Panc1 (cell line): ENCODE results near the gene COL5A1.

ENCODE experiments used
- POLR2AphosphoS5 ChIP-seq: IDR thresholded peaks from 2 replicates; pipeline ENCODE4 v1.6.1; 2012; ENCODE audit warnings: mild to moderate bottlenecking, low read depth, low read length, moderate library complexity
- SIN3A ChIP-seq: IDR thresholded peaks from 2 replicates; pipeline ENCODE4 v1.6.1; 2012; ENCODE audit warnings: low read depth, mild to moderate bottlenecking, low read length, moderate library complexity, borderline replicate concordance; ENCODE audit not compliant: insufficient read depth
- TCF7L2 ChIP-seq: IDR thresholded peaks from 2 replicates; pipeline ENCODE4 v1.6.1; 2011; ENCODE audit warnings: mild to moderate bottlenecking, low read depth, low read length, inconsistent platforms
- TF ChIP-seq, protein P1 (sequence below): fragments of 450-650 bp; IDR thresholded peaks from 2 replicates; pipeline ENCODE4 v1.5.1; 2017; ENCODE audit warnings: mild to moderate bottlenecking
- TF ChIP-seq, protein P2 (sequence below), 2 experiments: IDR thresholded peaks; 2 replicates each; pipeline ENCODE4 v1.6.1; 2011 to 2012; ENCODE audit warnings: low read depth in 2 of 2, control low read depth in 1 of 2, low read length in 1 of 2, mild to moderate bottlenecking in 1 of 2, moderate library complexity in 1 of 2; ENCODE audit not compliant: insufficient read depth in 1 of 2

GRCh38 chr9:134758949-134759607 lies 117.5 kb downstream of the COL5A1 start:
- TF ChIP-seq POLR2AphosphoS5 (no peak), TCF7L2 (no peak), SIN3A (no peak)
- TF ChIP-seq, protein P1, sequence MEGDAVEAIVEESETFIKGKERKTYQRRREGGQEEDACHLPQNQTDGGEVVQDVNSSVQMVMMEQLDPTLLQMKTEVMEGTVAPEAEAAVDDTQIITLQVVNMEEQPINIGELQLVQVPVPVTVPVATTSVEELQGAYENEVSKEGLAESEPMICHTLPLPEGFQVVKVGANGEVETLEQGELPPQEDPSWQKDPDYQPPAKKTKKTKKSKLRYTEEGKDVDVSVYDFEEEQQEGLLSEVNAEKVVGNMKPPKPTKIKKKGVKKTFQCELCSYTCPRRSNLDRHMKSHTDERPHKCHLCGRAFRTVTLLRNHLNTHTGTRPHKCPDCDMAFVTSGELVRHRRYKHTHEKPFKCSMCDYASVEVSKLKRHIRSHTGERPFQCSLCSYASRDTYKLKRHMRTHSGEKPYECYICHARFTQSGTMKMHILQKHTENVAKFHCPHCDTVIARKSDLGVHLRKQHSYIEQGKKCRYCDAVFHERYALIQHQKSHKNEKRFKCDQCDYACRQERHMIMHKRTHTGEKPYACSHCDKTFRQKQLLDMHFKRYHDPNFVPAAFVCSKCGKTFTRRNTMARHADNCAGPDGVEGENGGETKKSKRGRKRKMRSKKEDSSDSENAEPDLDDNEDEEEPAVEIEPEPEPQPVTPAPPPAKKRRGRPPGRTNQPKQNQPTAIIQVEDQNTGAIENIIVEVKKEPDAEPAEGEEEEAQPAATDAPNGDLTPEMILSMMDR = no peak
- TF ChIP-seq, protein P2, sequence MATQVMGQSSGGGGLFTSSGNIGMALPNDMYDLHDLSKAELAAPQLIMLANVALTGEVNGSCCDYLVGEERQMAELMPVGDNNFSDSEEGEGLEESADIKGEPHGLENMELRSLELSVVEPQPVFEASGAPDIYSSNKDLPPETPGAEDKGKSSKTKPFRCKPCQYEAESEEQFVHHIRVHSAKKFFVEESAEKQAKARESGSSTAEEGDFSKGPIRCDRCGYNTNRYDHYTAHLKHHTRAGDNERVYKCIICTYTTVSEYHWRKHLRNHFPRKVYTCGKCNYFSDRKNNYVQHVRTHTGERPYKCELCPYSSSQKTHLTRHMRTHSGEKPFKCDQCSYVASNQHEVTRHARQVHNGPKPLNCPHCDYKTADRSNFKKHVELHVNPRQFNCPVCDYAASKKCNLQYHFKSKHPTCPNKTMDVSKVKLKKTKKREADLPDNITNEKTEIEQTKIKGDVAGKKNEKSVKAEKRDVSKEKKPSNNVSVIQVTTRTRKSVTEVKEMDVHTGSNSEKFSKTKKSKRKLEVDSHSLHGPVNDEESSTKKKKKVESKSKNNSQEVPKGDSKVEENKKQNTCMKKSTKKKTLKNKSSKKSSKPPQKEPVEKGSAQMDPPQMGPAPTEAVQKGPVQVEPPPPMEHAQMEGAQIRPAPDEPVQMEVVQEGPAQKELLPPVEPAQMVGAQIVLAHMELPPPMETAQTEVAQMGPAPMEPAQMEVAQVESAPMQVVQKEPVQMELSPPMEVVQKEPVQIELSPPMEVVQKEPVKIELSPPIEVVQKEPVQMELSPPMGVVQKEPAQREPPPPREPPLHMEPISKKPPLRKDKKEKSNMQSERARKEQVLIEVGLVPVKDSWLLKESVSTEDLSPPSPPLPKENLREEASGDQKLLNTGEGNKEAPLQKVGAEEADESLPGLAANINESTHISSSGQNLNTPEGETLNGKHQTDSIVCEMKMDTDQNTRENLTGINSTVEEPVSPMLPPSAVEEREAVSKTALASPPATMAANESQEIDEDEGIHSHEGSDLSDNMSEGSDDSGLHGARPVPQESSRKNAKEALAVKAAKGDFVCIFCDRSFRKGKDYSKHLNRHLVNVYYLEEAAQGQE (IDR thresholded peaks at IDR 0.05; ENCODE audit: insufficient read depth in 1 of 2, low read depth in 2 of 2, low read length in 1 of 2) = no peak
